H9 (cell line): ENCODE data around the gene MGA. TPM values are rescaled to one million over a fixed set of nuclear protein-coding genes. Genes with fewer than 3 reads are reported as not detected.

Source experiments
- DNase-seq: peaks from one replicate; pipeline ENCODE4 v3.0.0-alpha.2; 2017
- H2AFZ ChIP-seq: one replicate; pipeline ENCODE4 v1.6.1; 2013; ENCODE audit warnings: mild to moderate bottlenecking, low read length, control low read depth, moderate library complexity
- H2AK5ac ChIP-seq: 2 replicates; pipeline ENCODE4 v1.6.1; 2013; ENCODE audit warnings: low read length, control low read depth, mixed read lengths; ENCODE audit not compliant: insufficient read length
- H2BK120ac ChIP-seq: one replicate; pipeline ENCODE4 v1.6.1; 2013; ENCODE audit warnings: low read depth, mild to moderate bottlenecking, low read length, control low read depth, inconsistent platforms; ENCODE audit not compliant: poor library complexity, severe bottlenecking
- H2BK12ac ChIP-seq: 2 replicates; pipeline ENCODE4 v1.6.1; 2013; ENCODE audit warnings: low read length, control low read depth, mixed read lengths, low read depth; ENCODE audit not compliant: insufficient read length
- H2BK15ac ChIP-seq: 2 replicates; pipeline ENCODE4 v1.6.1; 2013; ENCODE audit warnings: low read depth, low read length, control low read depth
- H2BK20ac ChIP-seq: one replicate; pipeline ENCODE4 v1.6.1; 2013; ENCODE audit warnings: low read depth, mild to moderate bottlenecking, low read length, control low read depth, inconsistent platforms; ENCODE audit not compliant: poor library complexity, severe bottlenecking
- H2BK5ac ChIP-seq: 2 replicates; pipeline ENCODE4 v1.6.1; 2013; ENCODE audit warnings: low read length, control low read depth, mixed read lengths; ENCODE audit not compliant: insufficient read length
- H3K14ac ChIP-seq: 2 replicates; pipeline ENCODE4 v1.6.1; 2013; ENCODE audit warnings: low read length, control low read depth; ENCODE audit not compliant: insufficient read depth
- H3K18ac ChIP-seq: 2 replicates; pipeline ENCODE4 v1.6.1; 2013; ENCODE audit warnings: low read depth, mild to moderate bottlenecking, mixed read lengths, low read length, control low read depth; ENCODE audit not compliant: insufficient read length
- H3K23ac ChIP-seq: 2 replicates; pipeline ENCODE4 v1.6.1; 2013; ENCODE audit warnings: low read length, control low read depth, mixed read lengths, low read depth; ENCODE audit not compliant: insufficient read length
- H3K23me2 ChIP-seq: 2 replicates; pipeline ENCODE4 v1.6.1; 2013; ENCODE audit warnings: low read depth, mild to moderate bottlenecking, mixed read lengths, low read length, control low read depth; ENCODE audit not compliant: insufficient read length, poor library complexity, severe bottlenecking
- H3K27ac ChIP-seq: 2 replicates; pipeline ENCODE4 v1.5.1; 2013; ENCODE audit warnings: low read length, control low read depth, mixed read lengths, low read depth; ENCODE audit not compliant: insufficient read length
- H3K27me3 ChIP-seq: 2 replicates; pipeline ENCODE4 v1.6.1; 2013; ENCODE audit warnings: low read length, control low read depth, inconsistent platforms; ENCODE audit not compliant: insufficient read depth
- H3K4ac ChIP-seq: 2 replicates; pipeline ENCODE4 v1.6.1; 2013; ENCODE audit warnings: low read depth, mild to moderate bottlenecking, control low read depth, inconsistent platforms, low read length, moderate library complexity
- H3K4me1 ChIP-seq: 2 replicates; pipeline ENCODE4 v1.6.1; 2013; ENCODE audit warnings: low read length, control low read depth, inconsistent platforms; ENCODE audit not compliant: insufficient read depth
- H3K4me2 ChIP-seq: 2 replicates; pipeline ENCODE4 v1.6.1; 2013; ENCODE audit warnings: low read length, control low read depth, mixed read lengths; ENCODE audit not compliant: insufficient read length, insufficient read depth
- H3K56ac ChIP-seq: 2 replicates; pipeline ENCODE4 v1.6.1; 2013; ENCODE audit warnings: low read depth, mild to moderate bottlenecking, mixed read lengths, low read length, control low read depth; ENCODE audit not compliant: insufficient read length
- H3K79me1 ChIP-seq: 2 replicates; pipeline ENCODE4 v1.6.1; 2013; ENCODE audit warnings: low read depth, mild to moderate bottlenecking, moderate library complexity, low read length, control low read depth, inconsistent platforms; ENCODE audit not compliant: insufficient read depth, poor library complexity, severe bottlenecking
- H3K79me2 ChIP-seq: 2 replicates; pipeline ENCODE4 v1.6.1; 2013; ENCODE audit warnings: low read length, control low read depth, inconsistent platforms; ENCODE audit not compliant: insufficient read depth
- H3K9ac ChIP-seq: 2 replicates; pipeline ENCODE4 v1.6.1; 2013; ENCODE audit warnings: low read length, control low read depth, mixed read lengths; ENCODE audit not compliant: insufficient read length; ENCODE audit errors: extremely low read depth
- H3K9me3 ChIP-seq: one replicate; pipeline ENCODE4 v1.6.1; 2013; ENCODE audit warnings: low read depth, low read length, inconsistent platforms; ENCODE audit not compliant: control insufficient read depth
- H3T11ph ChIP-seq: one replicate; pipeline ENCODE4 v1.6.1; 2013; ENCODE audit warnings: mild to moderate bottlenecking, low read length, control low read depth, inconsistent platforms
- H4K20me1 ChIP-seq: one replicate; pipeline ENCODE4 v1.6.1; 2013; ENCODE audit not compliant: control insufficient read depth, insufficient read length, insufficient read depth
- H4K5ac ChIP-seq: 2 replicates; pipeline ENCODE4 v1.6.1; 2013; ENCODE audit warnings: low read depth, mild to moderate bottlenecking, mixed read lengths, low read length, control low read depth; ENCODE audit not compliant: insufficient read length
- H4K8ac ChIP-seq: replicated peaks from 2 replicates; pipeline ENCODE4 v1.6.1; 2013; ENCODE audit warnings: low read length, control low read depth, mixed read lengths, low read depth; ENCODE audit not compliant: insufficient read length
- H4K91ac ChIP-seq: 2 replicates; pipeline ENCODE4 v1.6.1; 2013; ENCODE audit warnings: low read depth, mild to moderate bottlenecking, moderate library complexity, mixed read lengths, low read length, control low read depth; ENCODE audit not compliant: insufficient read length
- H3K27ac Mint-ChIP-seq, 3 experiments: 2 replicates in 2 of 3; 3 replicates in 1 of 3; pipeline ENCODE4 v1.8.0; 2020 to 2021; ENCODE audit warnings: mixed read lengths in 3 of 3, mild to moderate bottlenecking in 1 of 3, moderate library complexity in 1 of 3
- H3K27me3 Mint-ChIP-seq: 2 replicates; pipeline ENCODE4 v1.8.0; 2021; ENCODE audit warnings: low read depth, mild to moderate bottlenecking, moderate library complexity, mixed read lengths
- H3K36me3 Mint-ChIP-seq, 3 experiments: 2 replicates in 2 of 3; 3 replicates in 1 of 3; pipeline ENCODE4 v1.8.0; 2020 to 2021; ENCODE audit warnings: low read depth in 3 of 3, mixed read lengths in 3 of 3; ENCODE audit not compliant: insufficient read depth in 1 of 3
- H3K4me1 Mint-ChIP-seq, 2 experiments: 2 replicates each; pipeline ENCODE4 v1.8.0; 2020; ENCODE audit warnings: mixed read lengths in 2 of 2
- H3K4me3 Mint-ChIP-seq, 2 experiments: 2 replicates in 1 of 2; 3 replicates in 1 of 2; pipeline ENCODE4 v1.8.0; 2020 to 2021; ENCODE audit warnings: mild to moderate bottlenecking in 2 of 2, mixed read lengths in 2 of 2, moderate library complexity in 1 of 2
- H3K9me3 Mint-ChIP-seq, 2 experiments: 2 replicates in 1 of 2; 3 replicates in 1 of 2; pipeline ENCODE4 v1.8.0; 2020; ENCODE audit warnings: mild to moderate bottlenecking in 2 of 2, mixed read lengths in 2 of 2, moderate library complexity in 1 of 2
- WGBS: extraction: QIAGEN DNeasy Blood & Tissue Kit; methylation state at CpG from one replicate; pipeline ENCODE4 v1.1.7; 2013; ENCODE audit warnings: missing lambda C conversion rate, low lambda C conversion rate, mixed read lengths; ENCODE audit not compliant: insufficient read length; ENCODE audit errors: extremely low coverage; 5-methylcytosine and 5-hydroxymethylcytosine counted together
- total RNA-seq: library from RNA; stranded (reverse); gene quantifications from 2 replicates; pipeline ENCODE4 v1.2.1, GENCODE V29; 2021
- TF ChIP-seq, protein P1 (sequence below): fragments of 200-600 bp; sonication (generic); conservative IDR thresholded peaks from 3 replicates; pipeline ENCODE4 v1.8.0; 2021; ENCODE audit warnings: antibody characterized with exemption, mild to moderate bottlenecking

Gene MGA
- total RNA-seq, 1 experiment from 2014 or later: 62.7 TPM

- Histone ChIP-seq H4K20me1 (no peaks in the 10 kb centered on the region), H3K18ac (peak overlapping the region; percentile 41), H4K8ac (no peak overlapping the region), H2AFZ (no peak overlapping the region), H3K14ac (peak overlapping the region; percentile 52; the same call in 1 of the 2 replicates), H3K4me1 (no peaks in the 10 kb centered on the region), H3K9me3 (no peaks in the 10 kb centered on the region), H2BK15ac (no peak overlapping the region), H2AK5ac (no peak overlapping the region), H3K79me1 (no peaks in the 10 kb centered on the region), H3K56ac (no peak overlapping the region), H2BK5ac (no peak overlapping the region), H3K79me2 (no peaks in the 10 kb centered on the region), H3K4me2 (peak overlapping the region; percentile 82), H3K4ac (no peak overlapping the region), H2BK12ac (no peak overlapping the region), H3K27me3 (no peaks in the 10 kb centered on the region; the same call in 1 of the 2 replicates), H3T11ph (no peak overlapping the region), H3K9ac (no peak overlapping the region), H2BK20ac (no peak overlapping the region), H3K23ac (no peak overlapping the region), H4K91ac (no peak overlapping the region), H3K27ac (no peak overlapping the region), H4K5ac (no peak overlapping the region), H3K23me2 (peaks cover 6% of the 10 kb centered on the region), H2BK120ac (no peak overlapping the region)
- Mint-ChIP-seq H3K4me3 (peak overlapping the region; percentile 64 to 76), H3K4me1 (peaks cover 7 to 8% of the 10 kb centered on the region in 2 experiments), H3K27me3 (peaks cover 20% of the 10 kb centered on the region), H3K36me3 (peaks cover 2 to 15% (median 5%) of the 10 kb centered on the region in 3 experiments; a peak in 5 of 7 replicates), H3K9me3 (peaks cover 10 to 16% of the 10 kb centered on the region in 2 experiments), H3K27ac (peak overlapping the region in 2 of 3 experiments; percentile 82 to 89; a peak in 2 of 7 replicates)
- peak; percentile 91 for DNase-seq
- TF ChIP-seq, protein P1, sequence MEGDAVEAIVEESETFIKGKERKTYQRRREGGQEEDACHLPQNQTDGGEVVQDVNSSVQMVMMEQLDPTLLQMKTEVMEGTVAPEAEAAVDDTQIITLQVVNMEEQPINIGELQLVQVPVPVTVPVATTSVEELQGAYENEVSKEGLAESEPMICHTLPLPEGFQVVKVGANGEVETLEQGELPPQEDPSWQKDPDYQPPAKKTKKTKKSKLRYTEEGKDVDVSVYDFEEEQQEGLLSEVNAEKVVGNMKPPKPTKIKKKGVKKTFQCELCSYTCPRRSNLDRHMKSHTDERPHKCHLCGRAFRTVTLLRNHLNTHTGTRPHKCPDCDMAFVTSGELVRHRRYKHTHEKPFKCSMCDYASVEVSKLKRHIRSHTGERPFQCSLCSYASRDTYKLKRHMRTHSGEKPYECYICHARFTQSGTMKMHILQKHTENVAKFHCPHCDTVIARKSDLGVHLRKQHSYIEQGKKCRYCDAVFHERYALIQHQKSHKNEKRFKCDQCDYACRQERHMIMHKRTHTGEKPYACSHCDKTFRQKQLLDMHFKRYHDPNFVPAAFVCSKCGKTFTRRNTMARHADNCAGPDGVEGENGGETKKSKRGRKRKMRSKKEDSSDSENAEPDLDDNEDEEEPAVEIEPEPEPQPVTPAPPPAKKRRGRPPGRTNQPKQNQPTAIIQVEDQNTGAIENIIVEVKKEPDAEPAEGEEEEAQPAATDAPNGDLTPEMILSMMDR: no peak
- no CpG with 5 or more reads among the region's 104 CpGs for whole genome bisulfite sequencing
These were observed 38.7 kb upstream of the MGA start for GRCh38 chr15:41621200-41622193.
